ENCODE data around the gene NOS1. TPM values are rescaled to one million over a fixed set of nuclear protein-coding genes. Genes with fewer than 3 reads are reported as not detected.

Gene NOS1
- 1 to 10 TPM in 1 of 10 donors, under 1 TPM in 9; 0.22 to 2.8 (median 0.50) TPM for total RNA-seq
- polyA plus RNA-seq, result under 1 TPM in 1 of 2 donors, not detected in 1; 0.01 TPM
- long read RNA-seq, donor 1, result 0 reads
- long read RNA-seq, donor 2, partial matches to known transcripts, result 0 of 1 reads
- long read RNA-seq, donor 2, other reads (novel, unspliced or antisense), result 1 of 1 reads
- long read RNA-seq, donor 3, partial matches to known transcripts, result 0 of 2 reads
- long read RNA-seq, donor 3, other reads (novel, unspliced or antisense), result 2 of 2 reads

GRCh38 chr12:117361347-117361751, at the start of gene NOS1:
Gene NOS1, minus strand, starts transcription at chr12:117361626. Its CDS starts 30,557 bp downstream, at chr12:117331069.
- 1 to 2% methylated on average over 32 to 33 of the region's 33 CpGs for WGBS, 2 donors
- Histone ChIP-seq H3K4me3 (peak within 1 kb of the TSS in 8 of 10 donors; percentile 6 to 43 (median 36)), H3K4me1 (peaks cover 0 to 7% (median 0%) of the 10 kb centered on the region in 9 donors), H3K27ac (no peak within 1 kb of the TSS), H3K27me3 (peaks cover 7 to 97% (median 85%) of the 10 kb centered on the region in 7 donors), H3K9me3 (no peaks in the 10 kb centered on the region), H3K36me3 (no peaks in the 10 kb centered on the region)
- intact Hi-C loops (cut with DNase I), result loop anchor here in 2 of 10 donors (5.0 to 10.0 kb wide), 3 partner anchors 124 to 313 kb away; no protein-coding TSS in a partner anchor
- DNase-seq (no peak), ATAC-seq (no peak)
- no peak for TF ChIP-seq CTCF (IDR thresholded peaks at IDR 0.05)

- no peak overlapping the region for H3K27ac ChIP-seq
- peaks cover 0 to 4% (median 0%) of the 10 kb centered on the region in 7 donors for H3K27me3 ChIP-seq
- ATAC-seq (no peak), DNase-seq (no peak)
- no peaks in the 10 kb centered on the region for H3K9me3 ChIP-seq
- H3K36me3 ChIP-seq, result no peaks in the 10 kb centered on the region
- H3K4me3 ChIP-seq, result no peak overlapping the region
- intact Hi-C loops (cut with DNase I), result loop anchor here in 1 of 10 donors (5.0 kb wide), 1 partner anchor 1537 kb away; no protein-coding TSS in a partner anchor
- TF ChIP-seq CTCF (IDR thresholded peaks at IDR 0.05), result no peak
- peaks cover 0 to 12% (median 6%) of the 10 kb centered on the region in 9 donors for H3K4me1 ChIP-seq
These were observed 47.9 kb upstream of the NOS1 start for GRCh38 chr12:117409286-117409685.

GRCh38 chr12:117408161-117408791, 46.9 kb upstream of the NOS1 start:
- H3K4me3 ChIP-seq, result no peak overlapping the region
- no peak overlapping the region for H3K27ac ChIP-seq
- H3K9me3 ChIP-seq, result peaks cover 0 to 9% (median 0%) of the 10 kb centered on the region in 11 donors
- H3K36me3 ChIP-seq, result no peaks in the 10 kb centered on the region
- 38 to 42% methylated on average over 11 of the region's 11 CpGs for WGBS, 2 donors
- ATAC-seq, result peak in 7 of 8 donors; percentile 50 to 73 (median 60)
- peaks cover 0 to 12% (median 6%) of the 10 kb centered on the region in 9 donors for H3K4me1 ChIP-seq
- no peak for TF ChIP-seq CTCF (IDR thresholded peaks at IDR 0.05)
- H3K27me3 ChIP-seq, result peaks cover 0 to 11% (median 0%) of the 10 kb centered on the region in 7 donors
- intact Hi-C loops (cut with DNase I), result loop anchor here in 1 of 10 donors (5.0 kb wide), 1 partner anchor 1536 kb away; no protein-coding TSS in a partner anchor
- peak in 1 of 2 donors; percentile 31 for DNase-seq

GRCh38 chr12:117404940-117405339, 43.5 kb upstream of the NOS1 start:
- H3K36me3 ChIP-seq, result no peaks in the 10 kb centered on the region
- 71 to 73% methylated on average over 7 of the region's 7 CpGs for WGBS, 2 donors
- intact Hi-C loops (cut with DNase I), result loop anchor here in 1 of 10 donors (5.0 kb wide), 1 partner anchor 1533 kb away; no protein-coding TSS in a partner anchor
- DNase-seq (no peak), ATAC-seq (no peak)
- peaks cover 0 to 9% (median 0%) of the 10 kb centered on the region in 11 donors for H3K9me3 ChIP-seq
- peaks cover 0 to 12% (median 0%) of the 10 kb centered on the region in 7 donors for H3K27me3 ChIP-seq
- no peak overlapping the region for H3K27ac ChIP-seq
- peaks cover 0 to 11% (median 6%) of the 10 kb centered on the region in 9 donors for H3K4me1 ChIP-seq
- no peak for TF ChIP-seq CTCF (IDR thresholded peaks at IDR 0.05)
- H3K4me3 ChIP-seq, result no peak overlapping the region
